Esophagus squamous epithelium (tissue), 5 donors: ENCODE data around the gene FOSL2. TPM values are rescaled to one million over a fixed set of nuclear protein-coding genes. Genes with fewer than 3 reads are reported as not detected.

Experiments used
- DNase-seq: peaks from one replicate; lab custom pipeline; 2025; lab: John Stamatoyannopoulos, UW
- H3K27ac ChIP-seq, 4 donors: fragments of 200-600 bp; sonication (generic); one replicate each; pipeline ENCODE4 v1.5.1; 2016 to 2019; ENCODE audit warnings: mild to moderate bottlenecking in 1 of 4
- H3K27me3 ChIP-seq, 4 donors: fragments of 200-600 bp; sonication (generic); 1 replicate in 3 of 4; 2 replicates in 1 of 4; pipeline versions ENCODE4 v1.5.1 to v1.6.0; 2017 to 2021; ENCODE audit warnings: antibody characterized with exemption in 1 of 4
- H3K36me3 ChIP-seq, 3 donors: fragments of 200-600 bp; sonication (generic); one replicate each; pipeline ENCODE4 v1.5.1; 2016 to 2019
- H3K4me1 ChIP-seq, 3 donors: fragments of 200-600 bp; sonication (generic); one replicate each; pipeline ENCODE4 v1.5.1; 2017 to 2019
- H3K4me3 ChIP-seq, 4 donors: fragments of 200-600 bp; sonication (generic); 1 replicate in 3 of 4; 2 replicates in 1 of 4; pipeline ENCODE4 v1.5.1; 2016 to 2019; ENCODE audit warnings: mild to moderate bottlenecking in 2 of 4, moderate library complexity in 1 of 4
- H3K9me3 ChIP-seq, 3 donors: fragments of 200-600 bp; sonication (generic); one replicate each; pipeline ENCODE4 v1.5.1; 2016 to 2019
- CTCF ChIP-seq, 6 experiments: fragments of 450-650 bp in 4 of 6; fragments of 200-600 bp in 2 of 6; sonication (generic) in 2 of 6; IDR thresholded peaks; one replicate each; pipeline ENCODE4 v1.5.1; 2016 to 2019; ENCODE audit warnings: antibody characterized with exemption in 6 of 6, mild to moderate bottlenecking in 4 of 6, moderate library complexity in 4 of 6
- POLR2A ChIP-seq, 4 donors: fragments of 450-650 bp; IDR thresholded peaks; one replicate each; pipeline ENCODE4 v1.6.1; 2017; ENCODE audit warnings: antibody characterized with exemption in 4 of 4, mild to moderate bottlenecking in 4 of 4, moderate library complexity in 3 of 4
- WGBS, 2 donors: methylation state at CpG; one replicate each; pipeline ENCODE4 v1.1.5; 2018; 5-methylcytosine and 5-hydroxymethylcytosine counted together
- intact Hi-C: fragments of 100-400 bp; cut with DNase I; formaldehyde crosslinking; loops from one replicate; pipeline ENCODE4 v1.15.0; 2022
- total RNA-seq, 4 donors: library from RNA; depleted of rRNA; stranded (reverse); fragments of >200 nt; gene quantifications; one replicate each; pipeline ENCODE4 v1.1.0, GENCODE V29; 2016
- donor health status: DM: yes; HTN: yes; CAD: no.

The FOSL2 gene
- total RNA-seq, 4 donors from 2014 or later, result 100 to 234 (median 144) TPM

GRCh38 chr2:28452534-28453081 is 60.0 kb downstream of the FOSL2 start:
- TF ChIP-seq CTCF (IDR thresholded peaks at IDR 0.05) (peak; percentile 72 to 95 (median 92)), POLR2A (IDR thresholded peaks at IDR 0.05) (no peak)
- intact Hi-C loops, result no loop called here
- 40 to 48% methylated on average over 3 to 7 of the region's 7 CpGs for WGBS, 2 donors

GRCh38 chr2:28453396-28453795 is 60.7 kb downstream of the FOSL2 start:
- no peaks in the 10 kb centered on the region for H3K9me3 ChIP-seq
- H3K27me3 ChIP-seq, result no peaks in the 10 kb centered on the region
- DNase-seq, result no peak
- intact Hi-C loops, result no loop called here
- peaks cover 30 to 53% (median 38%) of the 10 kb centered on the region in 3 donors for H3K4me1 ChIP-seq
- peak overlapping the region; percentile 67 to 82 (median 79) for H3K27ac ChIP-seq
- 55 to 56% methylated on average over 2 to 4 of the region's 8 CpGs for WGBS, 2 donors
- no peaks in the 10 kb centered on the region for H3K36me3 ChIP-seq
- H3K4me3 ChIP-seq, result no peak overlapping the region
- TF ChIP-seq CTCF (IDR thresholded peaks at IDR 0.05) (no peak), POLR2A (IDR thresholded peaks at IDR 0.05) (no peak)

More at GRCh38 chr2:28452534-28453081, 60.0 kb downstream of the FOSL2 start:
- no peaks in the 10 kb centered on the region for H3K9me3 ChIP-seq
- H3K4me1 ChIP-seq, result peaks cover 35 to 61% (median 44%) of the 10 kb centered on the region in 3 donors
- H3K27ac ChIP-seq, result peak overlapping the region in 3 of 4 donors; percentile 77 to 82 (median 81)
- H3K4me3 ChIP-seq, result no peak overlapping the region
- no peaks in the 10 kb centered on the region for H3K36me3 ChIP-seq
- H3K27me3 ChIP-seq, result no peaks in the 10 kb centered on the region
- DNase-seq, result no peak

- no peaks in the 10 kb centered on the region for H3K36me3 ChIP-seq
- no peak for DNase-seq
- intact Hi-C loops, result no loop called here
- H3K9me3 ChIP-seq, result no peaks in the 10 kb centered on the region
- H3K4me3 ChIP-seq, result no peak overlapping the region
- peaks cover 21 to 44% (median 30%) of the 10 kb centered on the region in 3 donors for H3K4me1 ChIP-seq
- peak overlapping the region; percentile 67 to 82 (median 79) for H3K27ac ChIP-seq
- WGBS, 2 donors, result 68 to 75% methylated on average over 6 to 8 of the region's 14 CpGs
- no peaks in the 10 kb centered on the region for H3K27me3 ChIP-seq
- TF ChIP-seq CTCF (IDR thresholded peaks at IDR 0.05), result peak in 2 of 6 experiments; percentile 25 to 50
- TF ChIP-seq POLR2A (IDR thresholded peaks at IDR 0.05), result no peak
Measured at GRCh38 chr2:28454016-28454930, 61.6 kb downstream of the FOSL2 start.

- 93 to 97% methylated on average over 4 to 10 of the region's 10 CpGs for WGBS, 2 donors
- peaks cover 15 to 28% (median 20%) of the 10 kb centered on the region in 3 donors for H3K4me1 ChIP-seq
- H3K4me3 ChIP-seq, result no peak overlapping the region
- no peaks in the 10 kb centered on the region for H3K27me3 ChIP-seq
- H3K27ac ChIP-seq, result no peak overlapping the region
- DNase-seq, result no peak
- TF ChIP-seq CTCF (IDR thresholded peaks at IDR 0.05) (no peak), POLR2A (IDR thresholded peaks at IDR 0.05) (no peak)
- H3K9me3 ChIP-seq, result no peaks in the 10 kb centered on the region
- H3K36me3 ChIP-seq, result no peaks in the 10 kb centered on the region
- intact Hi-C loops, result no loop called here
Measured at GRCh38 chr2:28457237-28457636, 64.6 kb downstream of the FOSL2 start.

GRCh38 chr2:28461056-28461455 is 68.4 kb downstream of the FOSL2 start:
- Histone ChIP-seq H3K4me3 (no peak overlapping the region), H3K27ac (no peak overlapping the region), H3K4me1 (no peaks in the 10 kb centered on the region), H3K27me3 (no peaks in the 10 kb centered on the region), H3K9me3 (no peaks in the 10 kb centered on the region), H3K36me3 (no peaks in the 10 kb centered on the region)
- TF ChIP-seq POLR2A (IDR thresholded peaks at IDR 0.05) (no peak), CTCF (IDR thresholded peaks at IDR 0.05) (no peak)
- 62 to 68% methylated on average over 2 of the region's 2 CpGs for WGBS, 2 donors
- no peak for DNase-seq
- intact Hi-C loops, result no loop called here
